Measurements from ENCODE around the gene EEPD1.

The EEPD1 gene

DNA sequence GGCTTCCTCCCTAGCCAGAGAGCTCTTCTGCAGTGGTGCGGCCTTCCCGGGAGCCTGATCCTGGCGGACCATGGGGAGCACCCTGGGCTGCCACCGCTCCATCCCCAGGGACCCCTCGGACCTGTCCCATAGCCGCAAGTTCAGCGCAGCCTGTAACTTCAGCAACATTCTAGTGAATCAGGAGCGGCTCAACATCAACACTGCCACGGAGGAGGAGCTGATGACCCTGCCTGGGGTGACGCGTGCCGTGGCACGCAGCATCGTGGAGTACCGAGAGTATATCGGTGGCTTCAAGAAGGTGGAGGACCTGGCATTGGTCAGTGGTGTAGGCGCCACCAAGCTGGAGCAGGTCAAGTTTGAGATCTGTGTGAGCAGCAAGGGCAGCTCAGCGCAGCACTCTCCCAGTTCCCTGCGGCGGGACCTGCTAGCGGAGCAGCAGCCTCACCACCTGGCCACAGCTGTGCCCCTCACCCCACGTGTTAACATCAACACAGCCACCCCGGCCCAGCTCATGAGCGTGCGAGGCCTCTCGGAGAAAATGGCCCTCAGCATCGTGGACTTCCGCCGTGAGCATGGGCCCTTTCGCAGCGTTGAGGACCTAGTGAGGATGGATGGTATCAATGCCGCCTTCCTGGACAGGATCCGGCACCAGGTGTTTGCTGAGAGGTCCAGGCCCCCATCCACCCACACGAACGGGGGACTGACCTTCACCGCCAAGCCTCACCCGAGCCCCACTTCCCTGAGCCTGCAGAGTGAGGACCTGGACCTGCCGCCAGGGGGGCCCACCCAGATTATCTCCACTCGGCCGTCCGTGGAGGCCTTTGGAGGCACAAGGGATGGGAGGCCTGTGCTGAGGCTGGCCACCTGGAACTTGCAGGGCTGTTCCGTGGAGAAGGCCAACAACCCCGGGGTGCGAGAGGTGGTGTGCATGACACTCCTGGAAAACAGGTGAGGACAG, 1.5 kb downstream of the EEPD1 start:
- DNase-seq (ENCODE audit: low spot score) = no peak

DNA sequence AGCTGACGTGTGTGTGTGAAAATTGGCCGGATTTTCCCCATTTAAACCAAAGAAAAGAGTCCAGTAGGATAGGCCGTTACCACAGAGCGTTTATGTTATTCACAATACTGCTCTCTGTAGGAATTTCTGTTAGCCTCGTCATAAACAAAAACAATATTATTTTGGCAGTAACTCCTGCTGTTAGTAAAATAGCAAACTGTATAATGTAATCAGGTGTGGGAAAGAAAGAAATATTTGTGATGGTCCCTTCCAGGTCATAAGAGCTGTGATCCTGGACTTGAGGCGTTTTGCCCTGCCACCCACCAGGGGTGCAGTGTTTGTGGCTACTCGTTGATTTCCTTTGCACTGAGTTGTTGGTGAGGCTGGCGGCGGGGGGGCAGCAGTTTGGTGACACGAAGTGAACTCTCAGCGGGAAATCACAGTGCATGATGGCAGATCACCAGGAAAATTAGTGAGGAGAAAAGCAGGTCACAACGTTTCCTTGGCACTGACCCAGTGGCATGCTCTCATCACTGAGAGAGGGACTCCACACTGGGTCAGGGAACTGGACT, 2.8 kb downstream of the EEPD1 start:
- DNase-seq (ENCODE audit: low spot score) = peak; percentile 56

DNA sequence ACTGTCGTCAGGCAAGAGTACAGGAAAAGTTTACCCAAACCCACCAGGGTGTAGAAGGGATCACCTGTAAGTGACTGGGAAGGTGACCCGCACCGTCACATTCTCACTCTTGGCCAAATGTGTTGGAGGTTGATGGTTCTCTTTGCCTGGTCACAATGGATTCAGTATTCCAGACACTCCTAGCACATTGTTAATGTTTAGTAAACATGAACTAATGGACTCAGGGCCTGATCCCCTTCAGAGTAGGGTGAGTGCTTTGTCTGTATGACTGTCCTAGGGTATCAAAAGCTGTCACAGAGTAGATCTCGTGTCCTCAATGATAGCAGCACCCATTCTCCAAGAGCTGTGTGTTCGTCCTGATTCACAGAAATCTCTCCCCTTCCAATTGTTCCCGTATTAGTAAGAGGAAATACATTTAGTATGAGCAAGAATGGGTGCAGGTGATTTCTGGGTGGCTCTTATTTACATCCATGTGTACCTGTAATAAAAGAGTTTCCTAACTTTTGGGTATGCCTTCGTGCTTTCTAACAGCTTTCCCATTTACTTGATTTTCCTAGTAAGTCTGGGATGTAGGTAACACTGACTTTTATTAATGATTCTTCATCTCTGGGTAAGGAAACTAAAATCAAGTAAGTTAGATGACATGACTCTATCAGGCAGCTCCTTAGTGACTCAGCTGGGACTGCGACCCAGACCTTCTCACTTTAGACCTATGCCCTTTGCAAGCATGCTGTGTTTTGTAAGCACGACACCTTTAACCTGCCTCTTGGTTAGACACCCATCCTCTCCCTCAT, 4.7 kb downstream of the EEPD1 start:
- DNase-seq (ENCODE audit: low spot score) = no peak

DNA sequence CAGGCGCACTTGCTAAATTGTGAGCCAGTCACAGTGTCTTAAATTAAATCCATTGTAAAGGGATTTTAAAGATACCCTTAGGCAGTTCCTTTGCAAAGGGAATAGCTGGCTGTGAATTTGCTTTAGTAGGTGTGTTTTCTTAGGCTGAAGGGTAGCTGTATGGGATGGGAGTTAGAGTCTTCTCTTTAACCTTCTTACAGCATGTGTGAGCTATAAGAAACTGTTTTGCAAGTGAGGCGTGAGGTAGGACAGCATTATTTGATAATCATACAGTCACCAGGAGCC, 5.2 kb downstream of the EEPD1 start:
- no peak for DNase-seq (ENCODE audit: low spot score)

DNA sequence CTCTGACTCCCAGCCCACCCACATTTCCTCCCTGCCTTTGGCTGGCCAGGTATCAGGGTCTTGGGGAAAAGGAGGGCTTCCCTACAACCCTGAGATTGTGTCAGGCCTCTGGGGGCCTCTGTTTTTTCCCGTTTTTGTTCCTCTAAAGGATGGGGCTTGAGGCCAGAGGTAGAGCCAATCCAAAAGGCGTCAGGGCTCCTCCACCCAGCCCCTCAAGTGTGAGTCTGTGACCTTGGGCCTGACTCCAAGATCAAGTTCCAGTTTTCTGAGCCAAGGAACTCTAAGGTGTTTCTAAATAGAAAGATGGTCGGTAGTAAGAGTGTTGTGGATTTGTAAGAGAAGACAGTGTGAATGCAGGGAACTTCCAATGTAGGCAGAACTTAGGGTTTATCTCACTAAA, 6.6 kb downstream of the EEPD1 start:
- no peak for DNase-seq (ENCODE audit: low spot score)

DNA sequence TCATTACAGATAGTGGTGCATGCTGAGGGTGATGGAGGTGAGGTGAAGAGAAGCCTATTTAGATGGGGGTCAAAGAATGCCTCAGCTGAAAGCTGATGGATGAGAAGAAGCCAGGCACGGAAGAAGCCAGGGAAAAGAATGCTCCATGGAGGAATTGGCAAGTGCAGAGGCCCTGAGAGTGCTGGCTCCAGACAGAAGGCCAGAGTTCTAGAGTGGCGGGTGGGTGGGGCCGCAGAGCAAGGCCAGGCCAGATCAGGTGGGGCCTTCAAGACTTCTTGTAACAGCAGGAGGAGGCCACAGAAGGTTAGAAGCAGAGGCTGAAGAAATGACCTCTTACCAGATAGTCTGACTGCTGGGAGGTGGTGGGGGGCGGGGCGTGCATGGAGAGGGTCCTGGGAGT, 7.3 kb downstream of the EEPD1 start:
- no peak for DNase-seq (ENCODE audit: low spot score)

DNA sequence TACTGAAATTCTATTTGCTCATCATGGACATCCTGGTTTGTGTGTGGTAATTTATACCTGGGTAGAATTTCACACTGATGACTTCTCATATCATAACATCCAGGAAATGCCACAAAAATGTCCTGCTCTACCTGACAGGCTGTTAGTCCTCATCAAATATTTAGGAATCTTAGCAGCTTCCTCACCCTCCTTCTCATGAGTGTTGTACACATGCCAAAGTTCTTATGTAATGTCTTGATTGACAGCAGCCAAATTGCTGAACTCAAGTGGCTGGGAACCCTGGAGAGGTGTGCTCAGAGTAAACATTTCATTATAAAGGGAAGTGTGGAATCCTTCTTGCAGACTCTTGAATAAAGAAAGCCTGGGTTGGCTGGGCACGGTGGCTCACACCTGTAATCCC, 8.9 kb downstream of the EEPD1 start:
- DNase-seq (ENCODE audit: low spot score) = no peak

DNA sequence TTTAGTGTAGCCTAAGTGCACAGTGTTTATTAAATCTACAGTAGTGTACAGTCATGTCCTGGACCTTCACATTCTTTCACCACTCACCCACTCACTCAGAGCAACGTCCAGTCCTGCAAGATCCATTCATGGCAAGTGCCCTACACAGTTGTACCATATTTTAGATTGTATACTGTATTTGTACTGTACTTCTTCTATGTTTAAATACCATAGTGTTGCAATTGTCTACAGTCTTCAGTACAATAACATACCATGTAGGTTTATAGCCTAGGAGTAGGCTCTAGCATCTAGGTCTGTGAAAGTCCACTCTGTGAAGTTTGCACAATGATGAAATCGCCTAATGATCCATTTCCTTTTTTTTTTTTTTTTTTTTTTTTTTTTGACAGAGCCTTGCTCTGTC, 12.0 kb downstream of the EEPD1 start:
- DNase-seq (ENCODE audit: low spot score) = no peak

DNA sequence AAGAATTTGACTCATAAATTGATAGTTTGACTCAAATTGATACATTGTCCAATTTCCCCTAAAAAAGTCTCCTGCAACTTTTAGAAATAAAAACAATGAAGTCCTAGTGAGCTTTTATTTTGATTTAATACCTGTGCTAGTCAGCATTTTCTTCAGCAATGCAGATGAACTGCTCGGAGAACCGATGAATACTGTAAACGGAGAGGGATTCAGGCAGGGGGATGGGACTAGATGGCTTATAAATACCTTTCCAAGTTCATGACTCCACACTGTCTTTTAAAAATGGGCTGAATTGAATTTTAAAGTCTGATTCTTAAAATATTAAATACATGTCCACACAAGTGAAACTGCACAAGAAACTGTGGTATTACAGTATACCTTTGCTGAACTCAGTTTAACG, 12.7 kb downstream of the EEPD1 start:
- DNase-seq (ENCODE audit: low spot score) = no peak

DNA sequence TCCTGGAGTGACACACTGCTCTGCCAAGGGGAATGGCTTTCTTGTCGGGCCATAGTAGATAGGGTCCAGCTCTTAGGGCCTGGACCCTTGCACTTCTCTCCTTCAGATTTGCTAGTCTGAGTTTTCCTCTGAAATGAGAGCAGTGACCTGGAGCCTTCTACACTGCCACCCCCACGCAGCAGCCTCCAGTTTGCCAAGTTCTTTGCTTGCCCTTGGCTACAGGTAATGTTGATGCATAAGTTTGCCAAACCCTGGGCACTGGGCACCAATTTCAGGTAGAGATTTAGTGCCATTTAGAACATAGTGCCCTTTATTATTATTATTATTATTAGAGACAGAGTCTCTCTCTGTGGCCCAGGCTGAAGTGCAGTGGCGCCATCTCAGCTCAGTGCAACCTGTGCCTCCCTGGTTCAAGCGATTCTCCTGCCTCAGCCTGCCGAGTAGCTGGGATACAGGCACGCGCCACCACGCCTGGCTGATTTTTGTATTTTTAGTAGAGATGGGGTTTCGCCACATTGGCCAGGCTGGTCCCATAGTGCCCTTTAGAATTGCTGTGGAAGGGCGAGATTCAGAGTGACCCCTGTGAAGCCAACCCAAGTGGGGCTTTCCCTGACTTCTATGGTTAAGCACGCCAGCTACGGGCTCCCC, 14.5 kb downstream of the EEPD1 start:
- no peak for DNase-seq (ENCODE audit: low spot score)

DNA sequence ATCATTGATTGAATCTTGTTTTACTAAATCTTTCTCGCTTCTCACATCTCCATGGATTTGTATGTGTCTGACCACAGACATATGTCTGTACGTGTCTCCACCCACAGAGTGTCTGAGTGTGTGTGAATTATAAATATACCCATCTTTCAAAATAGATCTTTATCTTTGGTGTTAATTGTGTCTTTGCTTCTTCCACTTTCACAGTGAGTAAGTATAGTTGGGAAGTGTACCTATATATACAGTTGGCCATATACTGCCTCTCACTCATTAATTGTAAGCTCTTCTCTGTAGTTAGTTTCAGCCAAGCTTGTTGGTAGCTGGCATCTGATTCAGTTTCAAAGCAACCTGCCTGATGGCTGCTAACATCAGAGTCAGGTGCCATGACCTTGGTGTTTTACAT, 18.4 kb downstream of the EEPD1 start:
- no peak for DNase-seq (ENCODE audit: low spot score)

DNA sequence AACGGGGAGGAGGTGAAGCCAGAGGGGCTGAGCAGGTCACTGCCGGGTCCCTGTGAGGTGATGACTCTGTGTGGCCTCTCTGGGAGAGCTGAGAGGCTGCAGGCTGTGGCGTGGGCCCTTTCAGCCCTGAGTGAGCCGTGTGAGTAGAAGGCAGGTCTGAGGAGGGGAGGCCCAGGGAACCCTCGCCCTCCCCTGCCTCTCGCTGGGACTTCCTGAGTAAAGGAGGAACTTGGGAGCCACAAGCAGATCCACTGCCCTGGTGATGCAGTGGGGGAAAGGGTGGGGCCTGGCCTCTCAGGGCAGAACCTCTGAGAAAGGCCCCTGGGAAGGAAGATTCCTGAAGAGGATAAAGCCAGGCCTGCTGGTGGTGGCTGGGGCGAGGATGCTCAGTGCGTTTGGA, 22.8 kb downstream of the EEPD1 start:
- DNase-seq (ENCODE audit: low spot score) = no peak

DNA sequence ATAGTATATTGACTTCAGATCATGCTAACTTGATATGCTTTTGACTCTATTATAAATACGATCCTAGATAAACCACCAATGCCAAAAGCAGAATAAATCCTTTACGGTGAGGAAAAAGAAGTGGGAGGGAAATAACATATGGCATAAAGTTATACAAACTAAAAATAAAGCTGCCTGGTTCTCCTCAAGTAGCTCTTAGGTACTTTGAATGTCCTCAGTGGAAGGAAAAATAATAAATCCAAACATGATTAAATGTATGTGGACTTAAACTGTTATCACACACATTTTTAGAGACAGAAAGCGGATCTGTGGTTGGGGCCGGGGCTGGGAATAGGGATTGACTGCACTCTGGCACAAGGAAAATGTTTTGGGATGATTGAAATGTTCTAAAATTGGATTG, 23.6 kb downstream of the EEPD1 start:
- no peak for DNase-seq (ENCODE audit: low spot score)

DNA sequence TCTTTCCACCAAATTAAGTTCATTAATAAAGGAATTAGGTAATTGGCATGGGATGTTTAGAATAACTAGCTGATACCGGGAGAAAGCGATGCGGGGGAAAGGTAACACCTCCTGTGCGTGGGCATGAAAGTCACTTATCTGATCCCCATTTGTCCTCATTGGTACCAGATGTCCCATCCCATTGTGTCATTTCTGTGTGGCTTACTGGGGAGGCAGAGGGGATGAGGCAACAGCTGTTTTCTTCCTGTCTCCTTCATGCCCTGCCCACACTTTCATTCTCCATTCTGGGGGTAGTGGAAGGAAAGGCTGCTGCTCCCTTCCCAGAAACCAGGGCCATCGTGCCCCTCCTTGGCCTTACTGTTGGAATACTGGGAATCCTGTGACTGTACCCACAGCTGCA, 27.1 kb downstream of the EEPD1 start:
- no peak for DNase-seq (ENCODE audit: low spot score)

DNA sequence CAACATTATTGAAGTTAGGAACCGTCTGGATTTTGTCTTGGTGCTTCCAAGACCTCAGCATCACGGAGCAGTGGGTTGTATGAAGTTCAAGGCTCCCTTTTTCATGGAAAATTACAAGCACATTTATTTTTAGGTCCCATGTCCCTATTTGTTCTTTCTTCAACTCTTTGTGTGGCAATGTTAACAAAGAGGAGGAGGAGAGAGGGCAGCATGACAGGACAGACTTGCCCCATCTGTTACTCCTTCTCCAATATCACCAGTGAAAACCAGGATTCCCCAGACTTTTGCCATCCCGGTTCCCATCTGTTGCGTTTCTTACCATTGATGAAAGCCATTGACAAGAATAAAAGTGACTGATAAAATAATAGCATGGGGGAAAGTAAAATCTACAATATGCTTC, 28.6 kb downstream of the EEPD1 start:
- no peak for DNase-seq (ENCODE audit: low spot score)

DNA sequence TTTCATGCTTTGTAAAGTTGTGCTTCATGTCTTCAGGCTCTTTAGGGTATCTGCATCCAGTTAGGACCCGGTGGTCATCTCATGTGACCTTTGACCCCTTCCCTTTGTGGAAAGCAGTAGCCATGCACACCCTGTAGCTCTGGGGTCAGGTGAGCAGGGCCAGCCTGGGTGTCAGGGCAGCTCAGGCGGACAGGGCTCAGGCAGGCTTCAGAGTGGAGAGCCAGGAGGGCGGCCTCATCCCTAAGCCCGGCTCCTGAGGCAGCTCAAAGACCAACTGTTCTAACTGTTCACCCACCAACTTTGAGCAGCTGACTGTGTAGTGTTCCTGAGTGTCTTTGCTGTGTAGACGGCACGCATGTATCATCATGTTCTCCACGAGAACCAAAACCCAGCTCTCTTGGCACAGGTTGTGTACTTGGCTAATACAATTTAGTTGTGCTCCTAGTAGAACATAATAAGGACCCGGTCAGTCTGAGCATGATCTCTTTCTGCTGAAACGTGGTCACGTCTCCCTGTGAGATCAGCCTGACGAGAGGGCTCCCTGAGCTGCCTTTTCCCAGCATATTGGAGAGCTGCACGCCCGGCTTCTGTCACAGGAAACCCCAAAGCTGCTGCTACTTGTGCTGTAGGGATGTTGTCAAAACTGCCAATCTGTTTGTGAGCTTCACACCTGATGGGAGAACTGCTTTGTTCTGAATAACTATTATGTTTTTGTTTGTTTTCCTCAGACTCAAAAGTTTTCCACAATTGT, 30.0 kb downstream of the EEPD1 start:
- no peak for DNase-seq (ENCODE audit: low spot score)

DNA sequence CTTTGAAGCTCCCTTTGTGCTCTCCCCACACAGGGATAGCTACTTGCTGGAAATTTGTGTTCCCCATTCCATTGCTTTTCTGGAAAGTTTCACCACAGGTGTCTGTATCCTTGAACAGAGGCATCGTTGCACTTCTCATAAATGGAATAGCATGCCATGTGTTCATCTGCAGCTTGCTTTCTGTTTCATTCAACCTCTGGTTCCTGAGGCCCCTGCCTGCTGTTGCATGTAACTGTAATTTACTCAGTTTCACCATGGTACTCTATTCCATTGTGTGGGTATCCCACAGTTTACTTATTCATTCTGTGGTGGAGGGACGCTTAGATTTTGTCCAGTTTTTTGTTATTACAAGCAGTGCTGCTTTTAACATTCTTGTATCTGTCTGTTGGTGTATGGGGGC, 32.0 kb downstream of the EEPD1 start:
- no peak for DNase-seq (ENCODE audit: low spot score)

DNA sequence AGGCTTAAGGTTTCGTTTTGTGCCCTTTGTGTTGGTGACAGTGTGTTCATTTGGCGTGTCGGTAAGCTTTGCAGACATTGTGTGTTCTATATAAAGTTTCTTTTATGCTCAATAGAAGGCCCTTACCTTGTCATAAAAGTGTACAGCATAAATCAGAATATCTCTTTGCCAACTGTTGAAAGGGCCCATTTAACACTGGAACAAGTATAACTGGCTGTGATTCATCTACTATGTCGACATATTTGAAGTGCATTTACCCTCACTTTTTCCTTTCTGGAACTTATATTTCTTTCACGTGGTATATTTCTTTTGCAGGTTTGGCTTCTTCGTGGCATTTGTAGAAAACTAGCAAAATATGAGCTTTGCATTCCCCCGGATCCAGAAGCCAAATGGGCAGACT, 32.7 kb downstream of the EEPD1 start:
- DNase-seq (ENCODE audit: low spot score) = no peak

DNA sequence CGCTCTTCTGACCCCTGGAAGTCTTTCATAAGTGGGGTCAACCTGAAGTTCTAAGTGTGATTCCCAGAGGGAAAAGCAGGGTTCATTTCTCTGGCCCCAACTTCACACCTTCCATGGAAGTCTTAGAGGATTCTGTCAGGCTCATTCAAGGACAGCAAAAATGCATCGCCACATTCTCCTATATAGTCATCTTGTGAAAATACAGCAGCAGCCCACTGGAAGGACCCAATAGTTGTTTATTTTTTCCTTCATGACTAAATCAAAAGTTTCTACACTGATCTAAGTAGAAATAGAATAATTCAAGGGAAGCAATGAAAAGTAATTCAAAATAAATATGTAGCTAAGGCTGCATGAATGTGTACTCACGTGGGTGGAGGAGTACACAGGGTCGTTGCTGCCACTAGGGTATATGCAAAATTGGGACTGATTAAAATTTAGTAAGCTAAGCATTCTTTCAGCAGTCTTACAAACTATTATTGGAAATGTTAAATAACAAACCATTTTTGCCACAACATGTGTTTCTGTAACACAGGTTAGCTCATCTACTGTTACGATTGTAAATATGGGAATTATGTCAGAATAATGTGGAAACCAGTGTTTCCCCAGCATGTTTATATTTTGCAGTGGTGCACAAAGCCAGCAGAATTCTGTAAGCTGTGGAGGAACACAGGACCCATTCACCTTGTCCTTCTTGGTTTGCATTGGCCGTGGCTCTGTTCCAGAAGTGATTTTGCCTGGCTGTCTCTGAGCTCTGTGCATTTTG, 33.5 kb downstream of the EEPD1 start:
- no peak for DNase-seq (ENCODE audit: low spot score)

DNA sequence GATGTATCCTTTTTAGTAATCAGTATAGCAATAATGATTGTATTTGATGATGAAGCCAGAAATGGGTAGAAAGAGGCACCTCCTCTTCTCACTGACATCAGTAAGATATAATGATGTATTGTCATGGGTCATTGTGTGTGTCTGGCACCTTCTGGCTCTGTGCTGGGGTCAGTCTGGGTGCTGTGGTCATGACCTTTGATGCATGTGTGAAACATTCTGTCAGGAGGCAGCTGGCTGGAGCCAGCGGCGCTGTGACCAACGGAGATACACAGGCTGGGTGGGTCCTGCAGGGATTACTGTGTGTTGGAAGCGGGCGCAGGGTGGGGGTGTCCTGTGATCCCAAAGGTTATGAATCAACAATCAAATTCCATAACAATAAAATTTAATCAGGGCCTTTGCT, 35.2 kb downstream of the EEPD1 start:
- DNase-seq (ENCODE audit: low spot score) = peak; percentile 84

DNA sequence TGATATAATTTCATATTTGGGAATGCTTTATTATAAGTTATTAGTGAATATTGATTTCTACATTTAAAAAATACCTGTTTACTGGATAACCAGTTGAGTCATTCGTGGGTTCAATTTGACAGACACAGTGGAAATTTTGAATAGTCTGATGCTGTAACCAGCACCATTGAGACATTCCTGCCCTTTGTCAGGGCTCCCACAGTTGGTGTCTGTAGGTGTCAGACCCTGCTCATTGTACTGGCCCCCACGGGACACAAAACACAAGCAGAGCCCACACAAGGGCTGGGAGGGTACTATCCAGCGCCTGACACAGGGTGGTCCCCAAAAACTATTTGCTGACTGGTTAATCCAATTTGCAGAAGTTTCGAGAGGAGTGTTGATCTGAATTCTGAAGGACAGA, 35.9 kb downstream of the EEPD1 start:
- no peak for DNase-seq (ENCODE audit: low spot score)
